NCI-H69 (cell line): ENCODE results near the gene SOD2.
A peak's percentile ranks its signal among the peaks of the same experiment; 100 is the strongest.
"Not testable (repeated sequence)": the region's sequence is repeated elsewhere in the genome, so short reads cannot be mapped to it uniquely, and the experiment has no call there.

Experiments used
- DNase-seq: peaks from one replicate; lab custom pipeline; 2025; lab: John Stamatoyannopoulos, UW

SOD2 gene

GRCh38 chr6:159716247-159717096, 23.4 kb upstream of the SOD2 start:
- DNase-seq: no peak

- no peak for DNase-seq
These were observed 22.6 kb upstream of the SOD2 start for GRCh38 chr6:159715605-159716004.

GRCh38 chr6:159715166-159715565, 22.1 kb upstream of the SOD2 start:
- no peak for DNase-seq

GRCh38 chr6:159714404-159714803, 21.4 kb upstream of the SOD2 start:
- no peak for DNase-seq

GRCh38 chr6:159713984-159714383, 20.9 kb upstream of the SOD2 start:
- DNase-seq: no peak

- DNase-seq: not testable (repeated sequence)
These were observed 19.3 kb upstream of the SOD2 start for GRCh38 chr6:159712389-159712788.

- DNase-seq: not testable (repeated sequence)
These were observed 17.6 kb upstream of the SOD2 start for GRCh38 chr6:159710603-159711002.

GRCh38 chr6:159701413-159701999, 8.5 kb upstream of the SOD2 start:
- DNase-seq: no peak

GRCh38 chr6:159700970-159701369, 7.9 kb upstream of the SOD2 start:
- peak; percentile 38 for DNase-seq

- DNase-seq: no peak
These were observed 2.9 kb upstream of the SOD2 start for GRCh38 chr6:159695984-159696383.

GRCh38 chr6:159693894-159694545, 979 bp upstream of the SOD2 start:
- DNase-seq: no peak

- peak; percentile 75 for DNase-seq
These were observed 526 bp downstream of the SOD2 start for GRCh38 chr6:159692303-159693127.

- DNase-seq: peak; percentile 25
These were observed 1.1 kb downstream of the SOD2 start for GRCh38 chr6:159691963-159692287.

- peak; percentile 59 for DNase-seq
These were observed 1.7 kb downstream of the SOD2 start for GRCh38 chr6:159691133-159691962.

- DNase-seq: not testable (repeated sequence)
These were observed 2.9 kb downstream of the SOD2 start for GRCh38 chr6:159690135-159690534.

- DNase-seq: no peak
These were observed 4.0 kb downstream of the SOD2 start for GRCh38 chr6:159689001-159689400.

GRCh38 chr6:159688266-159688905, 4.7 kb downstream of the SOD2 start:
- no peak for DNase-seq

- no peak for DNase-seq
These were observed 5.7 kb downstream of the SOD2 start for GRCh38 chr6:159687341-159687740.

- DNase-seq: no peak
These were observed 6.3 kb downstream of the SOD2 start for GRCh38 chr6:159686703-159687102.

- no peak for DNase-seq
These were observed 7.0 kb downstream of the SOD2 start for GRCh38 chr6:159686040-159686439.

GRCh38 chr6:159684013-159684304, 9.1 kb downstream of the SOD2 start:
- DNase-seq: no peak
